Measurements from ENCODE around the gene SLC6A12.

DNA sequence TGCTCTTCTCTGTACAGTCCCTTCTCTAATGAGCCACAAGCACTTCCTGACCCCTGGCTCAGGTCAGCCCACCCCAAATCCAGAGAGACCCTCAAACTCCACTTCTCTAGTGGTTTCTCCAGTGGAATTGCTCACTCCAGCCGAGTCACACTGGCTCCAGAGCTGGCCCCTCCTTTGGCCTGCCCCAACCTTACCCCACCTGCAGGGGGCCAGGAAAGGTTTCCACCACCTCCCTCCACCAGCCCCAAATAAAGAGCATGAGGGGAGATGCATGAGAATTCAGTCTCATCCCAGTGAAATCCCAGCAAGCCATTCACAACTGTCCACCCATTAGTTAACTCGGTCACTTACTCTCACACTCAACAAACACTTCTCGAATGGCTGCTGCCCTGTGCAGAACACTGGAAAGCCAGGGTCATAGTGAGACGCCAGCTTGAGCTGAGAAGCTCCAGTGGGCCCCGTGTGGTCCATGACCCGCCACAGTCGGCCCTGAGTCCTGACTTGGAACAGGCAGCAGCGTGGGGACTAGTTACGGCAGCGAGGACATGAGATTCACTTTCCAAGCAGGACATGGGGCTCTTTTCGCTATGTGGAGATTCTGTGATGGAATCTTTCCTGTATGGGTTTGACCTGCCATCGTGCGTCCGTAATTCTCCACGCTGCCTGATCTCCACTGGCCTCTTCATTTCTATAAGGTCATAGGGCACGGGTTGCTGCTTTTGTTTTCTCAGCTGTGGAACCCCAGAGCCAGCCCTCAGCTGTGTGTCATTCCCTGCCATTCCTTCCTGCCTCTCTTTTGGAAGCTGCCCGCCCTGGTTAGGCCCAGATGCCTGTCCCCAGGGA lies 44.2 kb downstream of the SLC6A12 start:
- TF ChIP-seq CTCF (conservative IDR thresholded peaks at IDR 0.05 in 1 of 2, IDR thresholded peaks at IDR 0.05 in 1 of 2; ENCODE audit: extremely low read depth in 1 of 2, insufficient read depth in 1 of 2, low read depth in 1 of 2, low read length in 2 of 2) (peak in 1 of 2 donors; percentile 15), EZH2 (IDR thresholded peaks at IDR 0.05; ENCODE audit: borderline replicate concordance, low read length) (no peak)

Measured in mammary epithelial cell (primary cell).